Activated B cell treated with CpG ODN at 0.5 μM for 24 hours (primary cell): Measurements from ENCODE around the gene LIX1L. TPM values are rescaled to one million over a fixed set of nuclear protein-coding genes. Genes with fewer than 3 reads are reported as not detected.

ENCODE experiments used
- ATAC-seq: fragments of 200-7000 bp; cut with Tn5 transposase; one replicate; pipeline ENCODE4 v1.10.0; 2021; ENCODE audit warnings: low read depth, mild to moderate bottlenecking, moderate library complexity
- CTCF ChIA-PET: fragments of 350-600 bp; sonication (Branson Sonifier 250); formaldehyde crosslinking; loops from one replicate; lab custom pipeline; 2021; ENCODE audit warnings: antibody characterized with exemption; lab: Charles Lee
- POLR2A ChIA-PET: fragments of 350-600 bp; sonication (Branson Sonifier 250); formaldehyde crosslinking; loops from one replicate; lab custom pipeline; 2021; ENCODE audit warnings: antibody characterized with exemption; lab: Charles Lee
- DNase-seq: peaks from one replicate; pipeline ENCODE4 v3.0.0; 2022
- H3K27ac Mint-ChIP-seq: one replicate; pipeline ENCODE4 v1.8.0; 2020; ENCODE audit warnings: mixed read lengths
- H3K27me3 Mint-ChIP-seq: one replicate; pipeline ENCODE4 v1.8.0; 2021; ENCODE audit warnings: mixed read lengths
- H3K36me3 Mint-ChIP-seq: one replicate; pipeline ENCODE4 v1.8.0; 2021; ENCODE audit warnings: low read depth, mixed read lengths
- H3K4me1 Mint-ChIP-seq: one replicate; pipeline ENCODE4 v1.8.0; 2021; ENCODE audit warnings: mixed read lengths
- H3K4me3 Mint-ChIP-seq: one replicate; pipeline ENCODE4 v1.8.0; 2020; ENCODE audit warnings: mild to moderate bottlenecking, mixed read lengths
- H3K9me3 Mint-ChIP-seq: one replicate; pipeline ENCODE4 v1.8.0; 2020; ENCODE audit warnings: mixed read lengths
- CTCF ChIP-seq: fragments of 200-600 bp; IDR thresholded peaks from one replicate; pipeline ENCODE4 v1.8.0; 2022; ENCODE audit warnings: antibody characterized with exemption, mild to moderate bottlenecking
- intact Hi-C: fragments of 100-400 bp; cut with micrococcal nuclease; formaldehyde crosslinking; loops from one replicate; pipeline ENCODE4 v1.15.1; 2024
- total RNA-seq: library from RNA; stranded (reverse); gene quantifications from 2 replicates; pipeline ENCODE4 v1.2.3, GENCODE V29; 2022

LIX1L gene
- 30.1 and 31.7 TPM in 2 replicates for total RNA-seq

GRCh38 chr1:145957443-145958319 lies at the start of gene LIX1L:
Gene LIX1L, minus strand, starts transcription at chr1:145958017. Its CDS starts 90 bp downstream, at chr1:145957927.
- ChIA-PET CTCF (interaction anchor here (0.8 to 2.6 kb wide), 10 partner anchors 8 to 112 kb away, joined by 3 to 23 read pairs (median 5); partner anchors contain the start of genes NUDT17 and RBM8A), POLR2A (interaction anchor here (0.6 to 4.7 kb wide), 25 partner anchors 8 to 677 kb away, joined by 3 to 88 read pairs (median 7); partner anchors contain the start of genes NUDT17, PEX11B, PIAS3 and POLR3C)
- Mint-ChIP-seq H3K9me3 (no peaks in the 10 kb centered on the region), H3K4me1 (peaks cover 64% of the 10 kb centered on the region), H3K36me3 (peaks cover 13% of the 10 kb centered on the region), H3K4me3 (peak within 1 kb of the TSS; percentile 96), H3K27ac (peak within 1 kb of the TSS; percentile 94), H3K27me3 (no peaks in the 10 kb centered on the region)
- DNase-seq (peak; percentile 87), ATAC-seq (peak; percentile 89)
- intact Hi-C loops: loop anchor here (1.0 kb wide), 4 partner anchors 22 to 39 kb away; partner anchors contain the start of genes PEX11B and RBM8A
- no peak for TF ChIP-seq CTCF

- DNase-seq: no peak
- intact Hi-C loops: no loop called here
- no peak for ATAC-seq
- Mint-ChIP-seq H3K9me3 (no peaks in the 10 kb centered on the region), H3K36me3 (peaks cover 2% of the 10 kb centered on the region), H3K27me3 (no peaks in the 10 kb centered on the region), H3K27ac (peak overlapping the region; percentile 69), H3K4me1 (peaks cover 64% of the 10 kb centered on the region), H3K4me3 (no peak overlapping the region)
- TF ChIP-seq CTCF: no peak
- CTCF ChIA-PET: interaction anchor here (0.6 to 14.3 kb wide), 6 partner anchors 13 to 156 kb away, joined by 3 to 247 read pairs (median 3); partner anchors contain the start of genes HJV and NUDT17
- POLR2A ChIA-PET: interaction anchor here (0.7 to 1.9 kb wide), 3 partner anchors 10 to 22 kb away, joined by 3 to 18 read pairs (median 4); no protein-coding TSS in a partner anchor
Observed at GRCh38 chr1:146001709-146002108, 43.9 kb upstream of the LIX1L start.

DNA sequence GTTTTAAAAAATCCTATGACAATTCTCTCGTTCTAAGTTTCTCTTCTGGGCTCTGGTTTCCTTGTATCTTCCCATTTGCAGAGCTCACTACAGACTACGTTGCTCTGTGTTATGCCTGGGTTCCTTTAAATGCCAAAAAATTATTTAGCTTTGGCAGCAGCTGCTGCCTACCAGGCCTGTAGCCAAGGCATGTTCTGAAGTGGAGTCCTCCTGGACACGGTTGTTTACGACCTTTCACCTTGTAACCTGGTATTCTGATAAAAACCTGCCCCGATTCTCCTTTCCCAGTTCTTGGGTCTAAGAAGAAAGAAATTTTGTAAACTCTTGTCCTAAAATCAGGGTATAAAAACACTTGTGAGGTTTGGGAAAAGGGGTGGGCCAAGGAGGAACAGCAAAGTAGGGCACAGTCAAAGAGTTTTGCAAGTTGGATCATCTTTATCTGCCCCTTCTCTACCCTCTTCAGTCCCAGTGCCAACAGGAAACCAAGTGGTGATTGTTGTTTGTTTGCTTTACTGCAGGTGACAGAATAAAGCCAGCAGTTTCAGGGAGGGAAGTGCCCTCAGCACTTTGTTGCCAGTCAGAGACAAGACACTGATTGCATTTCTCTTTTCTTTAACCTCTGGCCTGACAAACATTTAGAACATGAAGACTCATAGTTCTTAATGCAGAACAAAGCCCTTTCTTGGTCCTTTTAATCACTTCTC lies 41.7 kb upstream of the LIX1L start:
- peak; percentile 6 for ATAC-seq
- no peak for TF ChIP-seq CTCF
- peaks cover 55% of the 10 kb centered on the region for H3K4me1 Mint-ChIP-seq

DNA sequence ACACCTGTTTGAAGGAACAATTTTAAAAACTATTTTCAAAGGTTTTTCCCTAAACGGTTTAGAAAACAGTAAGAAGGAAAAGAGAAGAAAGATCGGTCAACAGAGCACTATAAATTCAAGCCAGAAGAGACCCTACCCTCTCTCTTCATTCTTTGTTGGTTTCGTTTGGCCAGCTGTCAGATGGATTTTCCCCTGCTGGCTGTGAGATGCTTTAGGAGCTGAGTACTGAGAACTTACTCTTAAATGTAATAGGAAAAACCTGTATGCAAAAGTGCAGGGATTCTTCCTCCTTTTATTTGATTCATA lies 39.9 kb upstream of the LIX1L start:
- no peak for TF ChIP-seq CTCF
- CTCF ChIA-PET: interaction anchor here (0.9 to 4.0 kb wide), 4 partner anchors 10 to 39 kb away, joined by 3 to 52 read pairs (median 6); no protein-coding TSS in a partner anchor
- intact Hi-C loops: loop anchor here (1.0 to 5.0 kb wide), 3 partner anchors 10 to 41 kb away; partner anchors contain the start of genes ANKRD34A and POLR3GL
- POLR2A ChIA-PET: interaction anchor here (1.1 to 12.7 kb wide), 13 partner anchors 10 to 139 kb away, joined by 3 to 579 read pairs (median 17); partner anchors contain the start of genes ANKRD34A, LIX1L, PEX11B and PIAS3
- Mint-ChIP-seq H3K4me3 (peak overlapping the region; percentile 88), H3K4me1 (peaks cover 70% of the 10 kb centered on the region), H3K36me3 (peaks cover 41% of the 10 kb centered on the region), H3K27me3 (no peaks in the 10 kb centered on the region), H3K9me3 (no peaks in the 10 kb centered on the region), H3K27ac (peak overlapping the region; percentile 97)
- DNase-seq: no peak
- ATAC-seq: no peak

More for the DNA sequence above, 41.7 kb upstream of the LIX1L start:
- peak overlapping the region; percentile 66 for H3K4me3 Mint-ChIP-seq
- H3K36me3 Mint-ChIP-seq: peaks cover 23% of the 10 kb centered on the region
- intact Hi-C loops: loop anchor here (5.0 kb wide), 1 partner anchor 37 kb away; the partner anchor contains the start of genes ANKRD34A and POLR3GL
- H3K9me3 Mint-ChIP-seq: no peaks in the 10 kb centered on the region
- no peak for DNase-seq
- peak overlapping the region; percentile 97 for H3K27ac Mint-ChIP-seq
- POLR2A ChIA-PET: interaction anchor here (0.5 to 12.7 kb wide), 6 partner anchors 16 to 53 kb away, joined by 3 to 579 read pairs (median 6); partner anchors contain the start of genes ANKRD34A and POLR3GL
- CTCF ChIA-PET: interaction anchor here (1.0 kb wide), 1 partner anchor 23 kb away, joined by 3 read pairs; no protein-coding TSS in a partner anchor
- H3K27me3 Mint-ChIP-seq: no peaks in the 10 kb centered on the region
